ENCODE results near the gene TMEM179.
A peak's percentile ranks its signal among the peaks of the same experiment; 100 is the strongest.
"Not testable (repeated sequence)": the region's sequence is repeated elsewhere in the genome, so short reads cannot be mapped to it uniquely, and the experiment has no call there.

TMEM179 gene

DNA sequence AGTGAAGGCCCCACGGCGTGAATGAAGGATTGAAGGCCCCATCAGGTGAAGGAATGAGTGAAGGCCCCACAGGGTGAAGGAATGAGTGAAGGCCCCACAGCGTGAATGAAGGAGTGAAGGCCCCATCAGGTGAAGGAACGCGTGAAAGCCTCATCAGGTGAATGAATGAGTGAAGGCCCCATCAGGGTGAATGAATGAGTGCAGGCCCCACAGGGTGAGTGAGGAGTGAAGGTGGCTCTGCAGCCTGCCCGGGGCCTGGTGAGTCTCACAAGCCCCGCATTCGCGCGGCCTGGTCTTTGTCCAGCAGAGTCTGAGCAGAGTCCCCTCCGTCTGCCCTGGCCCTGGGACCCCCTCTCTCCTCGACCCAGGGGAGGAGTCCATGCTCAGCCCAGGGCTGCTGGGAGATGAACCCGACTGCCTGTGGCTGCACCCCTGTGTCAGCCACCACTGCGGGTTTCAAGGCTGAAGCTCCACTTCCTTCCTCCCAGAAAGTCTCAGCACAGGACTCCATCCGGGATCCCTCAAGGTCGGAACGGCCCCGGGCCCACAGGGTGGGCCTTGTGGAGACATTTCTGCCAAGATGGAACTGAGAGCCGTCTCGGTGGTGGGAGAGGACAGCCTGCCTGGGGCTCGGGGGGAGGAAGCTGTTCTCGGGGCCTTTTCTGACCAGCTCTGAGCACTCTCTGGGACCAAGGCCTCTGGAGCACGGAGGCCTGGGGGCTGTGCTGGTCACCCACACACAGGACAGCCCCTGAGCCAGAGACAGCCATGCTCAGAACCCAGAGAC lies 37.4 kb upstream of the TMEM179 start:
- Mint-ChIP-seq H3K36me3 (no peaks in the 10 kb centered on the region), H3K4me3 (no peak overlapping the region), H3K4me1 (peaks cover 2% of the 10 kb centered on the region), H3K9me3 (no peaks in the 10 kb centered on the region), H3K27me3 (peaks cover 2% of the 10 kb centered on the region), H3K27ac (peak overlapping the region; percentile 55)
- ATAC-seq (ENCODE audit: low read depth) = no peak
- no peak for DNase-seq (ENCODE audit: low spot score in 2 of 2)

DNA sequence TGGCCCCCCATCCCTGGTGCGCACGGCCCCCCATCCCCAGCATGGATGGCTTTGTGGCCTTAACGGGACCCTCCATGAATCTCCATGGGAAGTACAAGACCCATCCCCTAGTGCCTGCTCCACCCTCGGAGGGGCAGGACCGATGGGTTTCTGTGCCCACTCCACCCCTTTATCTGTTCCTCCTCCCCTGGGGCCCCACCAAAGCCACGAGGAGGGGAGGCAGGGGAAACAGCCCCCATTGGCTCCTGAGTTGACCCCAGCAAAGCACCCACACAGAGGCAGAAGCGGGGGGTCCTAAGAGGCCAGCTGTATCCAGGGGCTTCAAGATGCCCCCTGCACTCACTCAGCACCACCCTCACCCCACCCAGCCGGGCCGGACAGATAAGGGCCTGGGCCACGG lies 36.1 kb upstream of the TMEM179 start:
- peaks cover 5% of the 10 kb centered on the region for H3K4me1 Mint-ChIP-seq
- no peak overlapping the region for H3K4me3 Mint-ChIP-seq
- peaks cover 4% of the 10 kb centered on the region for H3K27me3 Mint-ChIP-seq
- peaks cover 1% of the 10 kb centered on the region for H3K36me3 Mint-ChIP-seq
- DNase-seq (ENCODE audit: low spot score in 2 of 2) (no peak), ATAC-seq (ENCODE audit: low read depth) (no peak)
- H3K27ac Mint-ChIP-seq = no peak overlapping the region
- H3K9me3 Mint-ChIP-seq = no peaks in the 10 kb centered on the region

DNA sequence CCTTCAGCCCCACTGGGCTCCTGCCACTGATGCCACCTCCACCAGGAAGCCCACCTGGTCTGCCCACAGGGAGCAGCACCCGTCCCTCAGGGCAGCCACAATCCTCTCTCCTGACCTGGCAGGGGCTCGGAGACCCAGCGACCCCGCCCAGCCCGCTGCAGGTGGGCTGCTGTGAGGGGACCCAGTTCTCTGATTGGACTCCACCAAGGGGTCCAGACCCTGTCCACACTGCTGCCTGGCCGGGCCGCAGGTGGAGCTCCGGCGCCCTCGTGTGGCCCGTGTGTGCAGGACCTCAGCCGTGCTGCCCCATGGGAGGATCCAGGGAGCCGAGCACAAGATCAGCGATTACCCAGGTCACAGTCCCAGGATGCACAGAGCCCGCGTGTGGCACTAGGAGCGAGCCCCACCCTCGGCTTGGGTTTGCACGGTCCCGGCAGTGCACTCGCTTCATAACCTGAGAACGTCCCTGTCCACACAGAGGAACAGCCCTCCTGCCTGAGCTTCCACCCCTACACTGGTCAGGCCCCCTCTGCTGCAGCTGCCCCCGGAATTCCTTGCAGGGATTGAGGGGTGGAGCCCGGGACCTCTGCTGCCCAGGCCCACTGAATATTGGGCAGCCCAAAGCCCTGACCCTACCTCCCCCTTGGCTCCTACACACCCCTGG lies 35.4 kb upstream of the TMEM179 start:
- Mint-ChIP-seq H3K27ac (no peak overlapping the region), H3K4me1 (peaks cover 5% of the 10 kb centered on the region), H3K36me3 (peaks cover 1% of the 10 kb centered on the region), H3K9me3 (no peaks in the 10 kb centered on the region), H3K27me3 (peaks cover 4% of the 10 kb centered on the region), H3K4me3 (no peak overlapping the region)
- DNase-seq (ENCODE audit: low spot score in 2 of 2) (peak; percentile 56 to 71), ATAC-seq (ENCODE audit: low read depth) (peak; percentile 93)

DNA sequence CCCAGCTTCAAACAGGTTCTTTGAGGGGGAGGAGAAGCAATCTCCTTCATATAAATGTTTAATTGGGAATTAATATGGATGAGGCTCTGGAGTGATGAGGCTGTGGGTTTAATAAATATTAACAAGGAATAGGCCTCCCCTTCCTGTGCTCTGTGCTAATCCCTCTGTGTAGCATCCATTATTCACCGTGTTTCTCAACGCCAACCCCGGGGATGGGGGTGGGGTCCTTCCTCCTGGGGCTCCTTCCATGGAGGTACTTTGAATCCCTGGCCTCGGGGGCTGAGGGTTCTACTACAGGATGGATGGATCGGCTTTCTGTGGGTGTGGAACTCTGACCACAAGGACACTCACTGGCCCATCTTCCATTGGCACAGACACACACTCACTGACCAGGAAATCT lies 34.9 kb upstream of the TMEM179 start:
- no peaks in the 10 kb centered on the region for H3K9me3 Mint-ChIP-seq
- peaks cover 4% of the 10 kb centered on the region for H3K27me3 Mint-ChIP-seq
- DNase-seq (ENCODE audit: low spot score in 2 of 2) = no peak
- H3K27ac Mint-ChIP-seq = no peak overlapping the region
- no peak overlapping the region for H3K4me3 Mint-ChIP-seq
- no peak for ATAC-seq (ENCODE audit: low read depth)
- peaks cover 5% of the 10 kb centered on the region for H3K4me1 Mint-ChIP-seq
- H3K36me3 Mint-ChIP-seq = peaks cover 1% of the 10 kb centered on the region

DNA sequence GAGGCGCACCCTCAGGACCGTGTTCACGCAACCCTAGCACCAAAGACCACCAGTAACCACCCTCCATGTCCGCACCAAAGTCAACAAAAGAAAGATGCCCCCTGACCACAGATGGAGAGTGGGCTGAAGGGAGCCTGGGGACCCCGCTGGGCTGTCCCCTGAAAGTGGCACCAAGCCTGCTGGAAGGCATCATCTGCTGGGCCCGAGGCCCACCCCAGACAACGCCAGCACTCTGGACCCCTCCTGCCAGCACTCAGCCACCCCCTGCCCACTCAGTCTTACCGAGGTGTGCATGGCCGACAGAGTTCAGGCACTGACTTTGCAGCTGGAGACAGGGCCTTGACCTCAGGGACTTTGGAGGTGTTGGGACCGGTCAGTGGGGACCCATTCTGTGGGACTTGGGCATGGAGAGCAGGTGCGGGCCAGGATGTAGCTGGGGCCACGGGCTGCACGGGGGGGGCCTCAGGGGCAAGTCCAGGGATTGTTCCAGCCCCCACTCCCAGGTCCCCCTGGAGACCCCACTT lies 34.4 kb upstream of the TMEM179 start:
- DNase-seq (ENCODE audit: low spot score in 2 of 2) = no peak
- peaks cover 6% of the 10 kb centered on the region for H3K27me3 Mint-ChIP-seq
- H3K4me3 Mint-ChIP-seq = no peak overlapping the region
- peaks cover 5% of the 10 kb centered on the region for H3K4me1 Mint-ChIP-seq
- no peaks in the 10 kb centered on the region for H3K9me3 Mint-ChIP-seq
- H3K36me3 Mint-ChIP-seq = peaks cover 1% of the 10 kb centered on the region
- no peak overlapping the region for H3K27ac Mint-ChIP-seq
- no peak for ATAC-seq (ENCODE audit: low read depth)

DNA sequence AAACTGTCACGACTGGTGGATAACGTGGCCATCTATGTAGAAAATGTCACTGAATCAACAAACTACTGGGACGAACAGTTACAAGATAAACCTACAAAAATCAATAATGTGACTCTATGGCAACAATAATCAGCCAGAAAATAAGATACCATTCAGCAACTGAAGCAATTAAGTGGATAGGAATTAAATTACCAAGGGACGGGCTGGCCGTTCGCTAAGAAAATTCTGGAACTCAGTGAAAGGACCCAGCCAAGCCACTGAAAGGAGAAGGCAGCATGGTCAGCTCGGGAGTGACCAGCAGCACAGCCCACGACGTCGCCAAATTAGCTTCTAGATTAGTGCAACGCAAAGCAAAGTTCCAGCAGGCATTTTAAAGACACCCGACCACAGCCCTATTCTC lies 33.6 kb upstream of the TMEM179 start:
- no peak for DNase-seq (ENCODE audit: low spot score in 2 of 2)
- peaks cover 1% of the 10 kb centered on the region for H3K36me3 Mint-ChIP-seq
- H3K27me3 Mint-ChIP-seq = peaks cover 6% of the 10 kb centered on the region
- H3K9me3 Mint-ChIP-seq = no peaks in the 10 kb centered on the region
- H3K4me1 Mint-ChIP-seq = peaks cover 5% of the 10 kb centered on the region
- ATAC-seq (ENCODE audit: low read depth) = no peak
- H3K4me3 Mint-ChIP-seq = no peak overlapping the region
- no peak overlapping the region for H3K27ac Mint-ChIP-seq

DNA sequence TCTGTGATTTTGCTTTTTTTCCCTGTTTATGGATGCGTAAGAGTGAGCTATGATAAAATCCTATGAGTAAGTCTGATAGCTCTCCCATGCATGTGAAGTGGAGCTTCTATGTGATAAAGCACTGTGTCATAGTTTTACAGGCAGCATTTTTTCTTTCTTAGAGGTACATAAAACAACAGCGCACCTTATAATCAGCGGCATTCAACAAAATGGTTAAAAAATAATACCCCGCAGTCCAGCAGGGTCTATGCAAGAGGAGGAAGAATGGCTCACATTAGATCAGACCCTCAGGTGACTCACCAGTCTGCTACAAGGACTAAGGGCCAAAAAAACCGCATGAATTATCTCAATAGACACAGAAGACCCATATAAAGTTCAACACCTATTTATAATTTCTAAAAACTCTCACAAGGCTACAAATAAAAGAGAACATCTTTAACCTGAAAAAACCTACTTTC lies 33.0 kb upstream of the TMEM179 start:
- peaks cover 6% of the 10 kb centered on the region for H3K27me3 Mint-ChIP-seq
- ATAC-seq (ENCODE audit: low read depth) (no peak), DNase-seq (ENCODE audit: low spot score in 2 of 2) (no peak)
- peaks cover 5% of the 10 kb centered on the region for H3K4me1 Mint-ChIP-seq
- H3K9me3 Mint-ChIP-seq = no peaks in the 10 kb centered on the region
- peaks cover 1% of the 10 kb centered on the region for H3K36me3 Mint-ChIP-seq
- H3K4me3 Mint-ChIP-seq = no peak overlapping the region
- H3K27ac Mint-ChIP-seq = no peak overlapping the region

DNA sequence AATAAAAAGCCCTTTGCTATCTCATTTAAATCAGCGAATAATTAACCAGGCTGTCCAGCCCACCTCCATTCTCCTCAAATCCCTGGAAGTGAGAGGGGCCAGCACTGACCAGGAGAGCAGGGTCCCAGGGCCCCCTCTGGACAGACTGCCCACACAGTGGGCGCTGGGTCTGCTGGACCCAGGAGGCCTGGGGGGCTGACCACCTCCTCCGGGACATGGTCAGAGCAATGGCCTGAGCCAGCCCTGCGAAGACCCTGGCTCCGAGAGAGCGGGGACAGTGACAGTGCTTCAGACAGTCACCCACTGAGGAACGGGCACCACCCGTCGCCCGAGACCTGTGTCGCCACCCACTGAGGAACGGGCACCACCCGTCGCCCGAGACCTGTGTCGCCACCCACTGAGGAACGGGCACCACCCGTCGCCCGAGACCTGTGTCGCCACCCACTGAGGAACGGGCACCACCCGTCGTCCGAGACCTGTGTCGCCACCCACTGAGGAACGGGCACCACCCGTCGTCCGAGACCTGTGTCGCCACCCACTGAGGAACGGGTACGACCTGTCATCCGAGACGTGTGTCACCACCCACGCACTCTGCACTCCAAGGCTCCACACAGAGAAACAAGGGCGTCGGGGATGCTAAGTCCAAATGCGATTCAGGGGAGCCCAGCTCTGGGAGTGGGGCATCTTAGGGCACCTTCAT lies 32.4 kb upstream of the TMEM179 start:
- H3K4me3 Mint-ChIP-seq; ATAC-seq (ENCODE audit: low read depth): not testable (repeated sequence)

DNA sequence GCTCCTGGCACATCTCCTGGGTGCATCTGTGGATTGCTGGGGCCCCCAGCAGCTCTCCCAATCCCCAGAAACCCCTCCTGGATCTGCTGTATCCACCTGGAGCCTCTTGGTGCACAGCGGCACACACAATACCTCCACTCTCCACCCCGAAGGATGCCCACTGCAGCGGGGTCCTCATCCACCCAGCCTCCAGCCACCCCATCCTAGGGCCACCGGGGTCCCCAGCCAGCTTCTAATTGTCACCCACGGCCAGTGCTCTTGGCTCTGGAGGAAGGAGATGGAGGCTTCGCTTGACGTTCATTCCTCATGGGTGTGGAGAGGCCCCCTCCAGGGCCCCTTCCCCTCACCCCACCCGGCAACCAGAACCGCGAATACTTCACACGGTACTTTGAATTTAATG lies 31.6 kb upstream of the TMEM179 start:
- Mint-ChIP-seq H3K4me1 (peaks cover 5% of the 10 kb centered on the region), H3K36me3 (peaks cover 1% of the 10 kb centered on the region), H3K27ac (no peak overlapping the region), H3K27me3 (peaks cover 6% of the 10 kb centered on the region), H3K9me3 (no peaks in the 10 kb centered on the region), H3K4me3 (no peak overlapping the region)
- ATAC-seq (ENCODE audit: low read depth) (no peak), DNase-seq (ENCODE audit: low spot score in 2 of 2) (no peak)

More for the DNA sequence above, 32.4 kb upstream of the TMEM179 start:
- H3K36me3 Mint-ChIP-seq; H3K4me1 Mint-ChIP-seq; H3K27ac Mint-ChIP-seq; H3K27me3 Mint-ChIP-seq; DNase-seq (ENCODE audit: low spot score in 2 of 2); H3K9me3 Mint-ChIP-seq: not testable (repeated sequence)

DNA sequence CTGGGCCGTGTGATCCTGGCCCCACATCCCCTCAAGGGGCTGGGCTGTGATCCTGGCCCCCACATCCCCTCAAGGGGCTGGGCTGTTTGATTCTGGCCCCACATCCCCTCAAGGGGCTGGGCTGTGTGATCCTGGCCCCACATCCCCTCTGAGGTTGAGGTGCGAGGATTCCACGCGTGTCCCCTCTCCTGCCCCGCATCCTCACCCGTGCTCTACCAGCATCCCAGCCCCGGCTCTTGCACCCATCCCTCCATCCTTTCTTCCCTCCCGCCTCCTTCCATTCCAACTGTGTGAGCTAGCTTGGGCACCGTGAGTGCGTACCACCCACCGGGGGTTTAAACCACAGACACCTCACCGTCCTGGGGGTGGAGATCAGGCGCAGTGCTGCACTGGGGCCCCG lies 31.1 kb upstream of the TMEM179 start:
- no peak for ATAC-seq (ENCODE audit: low read depth)
- peaks cover 1% of the 10 kb centered on the region for H3K36me3 Mint-ChIP-seq
- H3K4me1 Mint-ChIP-seq = peaks cover 5% of the 10 kb centered on the region
- peaks cover 6% of the 10 kb centered on the region for H3K27me3 Mint-ChIP-seq
- no peak overlapping the region for H3K4me3 Mint-ChIP-seq
- H3K9me3 Mint-ChIP-seq = no peaks in the 10 kb centered on the region
- H3K27ac Mint-ChIP-seq = no peak overlapping the region
- DNase-seq (ENCODE audit: low spot score in 2 of 2) = no peak

DNA sequence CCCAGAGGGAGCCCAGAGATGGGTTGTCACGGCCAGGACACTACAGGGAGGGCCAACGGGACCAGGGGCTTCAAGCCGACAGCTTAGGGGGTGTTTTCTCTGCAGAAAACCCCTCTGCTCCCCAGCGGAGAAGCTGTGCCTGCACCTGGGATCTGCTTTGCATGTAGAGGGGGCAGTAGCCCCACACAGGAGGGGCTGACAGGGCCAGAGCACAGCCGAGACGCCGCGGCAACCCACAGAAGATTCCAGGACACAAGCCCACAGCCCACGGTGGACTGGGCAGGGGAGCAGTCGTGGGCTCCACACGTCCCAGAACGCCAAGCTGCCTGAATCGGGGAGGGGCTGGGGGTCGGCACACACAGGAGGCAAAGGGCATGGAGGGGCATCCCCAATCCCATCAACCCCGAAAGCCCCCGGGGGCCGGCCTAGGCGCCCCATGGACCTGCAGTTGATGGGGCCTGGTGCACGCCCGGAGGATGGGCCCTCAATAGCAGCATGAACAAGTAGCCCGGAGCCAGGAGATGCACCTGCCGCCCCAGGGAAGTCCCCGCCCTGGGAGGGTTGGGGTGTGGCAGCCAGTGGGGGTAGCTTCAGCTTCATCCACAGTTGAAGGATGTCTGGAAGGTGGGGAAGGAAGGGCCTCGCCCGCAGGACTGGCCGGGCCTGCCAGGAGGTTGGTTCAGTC lies 30.5 kb upstream of the TMEM179 start:
- ATAC-seq (ENCODE audit: low read depth) (no peak), DNase-seq (ENCODE audit: low spot score in 2 of 2) (no peak)
- Mint-ChIP-seq H3K36me3 (peaks cover 1% of the 10 kb centered on the region), H3K27me3 (peaks cover 6% of the 10 kb centered on the region), H3K9me3 (peaks cover 2% of the 10 kb centered on the region), H3K4me1 (peaks cover 5% of the 10 kb centered on the region), H3K4me3 (no peak overlapping the region), H3K27ac (no peak overlapping the region)

DNA sequence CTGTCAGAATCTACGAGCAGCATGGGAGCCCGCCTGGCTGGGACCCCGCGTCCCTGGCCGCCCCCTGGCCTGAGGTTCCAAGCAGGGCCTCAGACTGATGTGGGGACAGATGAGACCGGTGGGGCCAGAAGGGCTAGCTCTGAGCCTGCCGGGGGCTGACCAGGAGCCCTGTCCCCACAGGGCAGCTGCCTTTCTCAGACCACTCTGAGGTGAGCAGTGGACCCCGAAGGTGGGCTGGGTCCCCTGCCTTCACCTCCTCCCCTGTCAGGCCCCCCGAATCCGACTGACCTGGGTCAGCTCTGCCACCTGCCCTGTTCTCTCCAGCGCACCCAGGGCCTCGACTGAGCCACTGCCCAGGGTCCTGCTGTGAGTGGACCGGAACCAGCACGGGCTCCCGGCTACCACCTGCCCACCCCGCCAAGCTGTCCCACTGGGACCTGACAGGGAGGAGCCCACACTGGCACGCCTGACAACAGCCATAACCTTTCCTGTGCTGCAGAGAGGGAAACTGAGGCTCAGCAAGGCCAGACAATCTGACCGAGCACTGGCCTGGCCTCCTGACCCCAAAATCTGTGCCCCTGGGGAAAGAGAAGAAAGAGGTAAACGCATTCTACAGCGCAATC lies 29.7 kb upstream of the TMEM179 start:
- Mint-ChIP-seq H3K4me1 (peaks cover 2% of the 10 kb centered on the region), H3K4me3 (no peak overlapping the region), H3K9me3 (peaks cover 3% of the 10 kb centered on the region), H3K27me3 (peaks cover 6% of the 10 kb centered on the region), H3K36me3 (peaks cover 1% of the 10 kb centered on the region), H3K27ac (no peak overlapping the region)
- DNase-seq (ENCODE audit: low spot score in 2 of 2) (no peak), ATAC-seq (ENCODE audit: low read depth) (no peak)

DNA sequence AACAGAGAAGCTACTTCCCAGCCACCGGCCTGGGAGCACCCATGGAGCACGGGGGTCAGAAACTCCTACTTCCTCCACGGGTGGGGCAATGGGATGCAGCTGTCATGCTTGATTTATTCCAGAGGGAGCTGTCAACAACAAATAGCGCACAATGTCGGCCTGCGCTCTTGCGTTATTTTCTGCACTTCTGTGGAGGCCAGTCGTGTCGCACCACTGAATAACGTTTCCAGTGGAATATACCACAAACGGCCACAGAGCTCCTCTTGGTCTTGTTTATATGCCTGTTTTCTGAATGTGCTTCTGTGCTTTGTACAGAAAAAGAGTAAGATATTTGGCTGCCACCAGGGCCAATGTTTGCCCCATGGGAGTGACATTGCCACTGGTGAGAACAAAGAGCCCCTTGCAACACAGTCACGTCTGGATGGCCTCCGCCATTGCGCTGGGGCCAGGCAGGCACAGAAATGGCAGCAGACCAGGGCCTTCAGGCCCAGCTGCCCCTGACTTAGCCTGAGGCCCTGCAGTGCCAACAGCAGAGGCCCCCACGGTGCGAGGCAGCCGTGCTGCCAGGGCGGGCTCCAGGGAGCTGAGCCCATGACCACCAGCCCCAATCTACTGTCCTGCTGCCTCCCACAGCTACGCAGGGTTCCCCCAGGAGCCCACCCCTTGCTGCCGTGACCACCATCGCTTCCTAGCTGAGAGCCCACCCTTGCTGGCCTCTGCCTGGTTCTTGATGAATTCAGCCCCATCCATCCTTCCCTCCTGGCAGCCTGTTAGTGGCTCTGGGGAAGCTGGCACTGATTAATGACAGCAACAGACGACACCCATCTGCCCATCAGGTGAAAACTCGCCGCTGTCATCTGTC lies 28.9 kb upstream of the TMEM179 start:
- ATAC-seq (ENCODE audit: low read depth) (no peak), DNase-seq (ENCODE audit: low spot score in 2 of 2) (no peak)
- Mint-ChIP-seq H3K9me3 (peaks cover 6% of the 10 kb centered on the region), H3K4me3 (no peak overlapping the region), H3K36me3 (peaks cover 5% of the 10 kb centered on the region), H3K4me1 (peaks cover 2% of the 10 kb centered on the region), H3K27me3 (peaks cover 9% of the 10 kb centered on the region), H3K27ac (no peak overlapping the region)

All from memory B cell (primary cell).